Ishikawa (cell line): ENCODE measurements around the gene NDUFAF5.

Experiments
- CEBPB ChIP-seq: IDR thresholded peaks from 2 replicates; pipeline ENCODE4 v1.6.1; 2012
- CREB1 ChIP-seq: IDR thresholded peaks from 2 replicates; pipeline ENCODE4 v1.6.1; 2012; ENCODE audit warnings: low read depth
- EGR1 ChIP-seq: IDR thresholded peaks from 2 replicates; pipeline ENCODE4 v1.6.1; 2012
- EP300 ChIP-seq: IDR thresholded peaks from 2 replicates; pipeline ENCODE4 v1.6.1; 2012; ENCODE audit warnings: borderline replicate concordance
- FOXM1 ChIP-seq: IDR thresholded peaks from 2 replicates; pipeline ENCODE4 v1.6.1; 2012; ENCODE audit warnings: low read depth, borderline replicate concordance
- MAX ChIP-seq: IDR thresholded peaks from 2 replicates; pipeline ENCODE4 v1.6.1; 2012
- NFIC ChIP-seq: IDR thresholded peaks from 2 replicates; pipeline ENCODE4 v1.6.1; 2012
- RAD21 ChIP-seq: IDR thresholded peaks from 2 replicates; pipeline ENCODE4 v1.6.1; 2012; ENCODE audit warnings: low read depth
- REST ChIP-seq: IDR thresholded peaks from 2 replicates; pipeline ENCODE4 v1.6.1; 2012; ENCODE audit warnings: low read depth, mild to moderate bottlenecking
- TAF1 ChIP-seq: IDR thresholded peaks from 2 replicates; pipeline ENCODE4 v1.6.1; 2012; ENCODE audit warnings: low read depth, mild to moderate bottlenecking
- TCF12 ChIP-seq: IDR thresholded peaks from 2 replicates; pipeline ENCODE4 v1.6.1; 2012; ENCODE audit warnings: low read depth
- TEAD4 ChIP-seq: IDR thresholded peaks from 2 replicates; pipeline ENCODE4 v1.6.1; 2012
- USF1 ChIP-seq: IDR thresholded peaks from 2 replicates; pipeline ENCODE4 v1.6.1; 2012
- YY1 ChIP-seq: IDR thresholded peaks from 2 replicates; pipeline ENCODE4 v1.6.1; 2012; ENCODE audit warnings: low read depth
- ZBTB7A ChIP-seq: IDR thresholded peaks from 2 replicates; pipeline ENCODE4 v1.6.1; 2012; ENCODE audit warnings: low read depth

The NDUFAF5 gene

GRCh38 chr20:13739731-13740649 lies 44.8 kb upstream of the NDUFAF5 start:
- TF ChIP-seq RAD21 (no peak), REST (no peak), USF1 (no peak), TAF1 (no peak)

- TF ChIP-seq CREB1, result no peak
- TF ChIP-seq MAX, result no peak
- no peak for TF ChIP-seq TEAD4
- no peak for TF ChIP-seq TAF1
- TF ChIP-seq FOXM1, result no peak
- no peak for TF ChIP-seq YY1
- no peak for TF ChIP-seq TCF12
- no peak for TF ChIP-seq NFIC
Measured at GRCh38 chr20:13741879-13742278, 42.9 kb upstream of the NDUFAF5 start.

GRCh38 chr20:13744352-13744751 lies 40.5 kb upstream of the NDUFAF5 start:
- TF ChIP-seq TEAD4, result no peak

- TF ChIP-seq USF1 (no peak), EGR1 (no peak), TEAD4 (no peak), TAF1 (no peak), REST (no peak), RAD21 (no peak), ZBTB7A (no peak), EP300 (no peak), CEBPB (no peak), CREB1 (no peak), TCF12 (no peak), MAX (no peak), FOXM1 (no peak)
Measured at GRCh38 chr20:13745784-13746183, 39.0 kb upstream of the NDUFAF5 start.

- TF ChIP-seq RAD21, result no peak
- no peak for TF ChIP-seq CEBPB
- no peak for TF ChIP-seq EP300
Measured at GRCh38 chr20:13749811-13750210, 35.0 kb upstream of the NDUFAF5 start.

- TF ChIP-seq USF1 (no peak), EGR1 (no peak), REST (no peak), TAF1 (no peak), EP300 (no peak), TEAD4 (no peak)
Measured at GRCh38 chr20:13753436-13754036, 31.3 kb upstream of the NDUFAF5 start.
